ENCODE results near the gene IL6. TPM values are rescaled to one million over a fixed set of nuclear protein-coding genes. Genes with fewer than 3 reads are reported as not detected.
"Not testable (repeated sequence)": the region's sequence is repeated elsewhere in the genome, so short reads cannot be mapped to it uniquely, and the experiment has no call there.

Gene IL6
- total RNA-seq, 1 donor from 2014 or later, result 37.3 TPM

- no peaks in the 10 kb centered on the region for H3K9me3 ChIP-seq
- intact Hi-C loops (cut with DNase I), result no loop called here
Observed at GRCh38 chr7:22776964-22777363, 50.0 kb downstream of the IL6 start.

GRCh38 chr7:22779730-22780323, 52.8 kb downstream of the IL6 start:
- intact Hi-C loops (cut with DNase I); H3K4me3 ChIP-seq; DNase-seq (ENCODE audit: low spot score in 2 of 2); H3K4me1 ChIP-seq; H3K36me3 ChIP-seq; H3K9me3 ChIP-seq; H3K27ac ChIP-seq; H3K27me3 ChIP-seq: not testable (repeated sequence)

More at GRCh38 chr7:22776964-22777363, 50.0 kb downstream of the IL6 start:
- no peak for TF ChIP-seq CTCF (IDR thresholded peaks at IDR 0.05)
- no peak for DNase-seq (ENCODE audit: low spot score in 2 of 2)
- no peaks in the 10 kb centered on the region for H3K27me3 ChIP-seq
- H3K4me3 ChIP-seq, result no peak overlapping the region
- no peaks in the 10 kb centered on the region for H3K36me3 ChIP-seq
- H3K4me1 ChIP-seq, result no peaks in the 10 kb centered on the region
- no peak overlapping the region for H3K27ac ChIP-seq

- no peaks in the 10 kb centered on the region for H3K36me3 ChIP-seq
- TF ChIP-seq CTCF (IDR thresholded peaks at IDR 0.05), result no peak
- no peak for DNase-seq (ENCODE audit: low spot score in 2 of 2)
- H3K9me3 ChIP-seq, result no peaks in the 10 kb centered on the region
- H3K27ac ChIP-seq, result no peak overlapping the region
- H3K4me3 ChIP-seq, result no peak overlapping the region
- no peaks in the 10 kb centered on the region for H3K4me1 ChIP-seq
- no peaks in the 10 kb centered on the region for H3K27me3 ChIP-seq
- intact Hi-C loops (cut with DNase I), result no loop called here
Observed at GRCh38 chr7:22781230-22781711, 54.3 kb downstream of the IL6 start.

Other genes with a start within 250 kb of the IL6 start
- not detected for gene STEAP1B, start 227.0 kb upstream of the IL6 start, total RNA-seq
- gene TOMM7, start 95.6 kb downstream of the IL6 start, total RNA-seq, result 65.1 TPM

Measured in ascending aorta (tissue), 2 donors.